Endothelial cell of umbilical vein (primary cell): ENCODE results near the gene CLCN4. TPM values are rescaled to one million over a fixed set of nuclear protein-coding genes. Genes with fewer than 3 reads are reported as not detected.

Experiments
- BruUV-seq: library from RNA; stranded (reverse); fragments of 400-500 nt; replicated peaks from 2 replicates; lab custom pipeline; 2021; lab: Mats Ljungman, UMichigan
- CTCF ChIA-PET: fragments of 300-600, 350-600 bp; sonication (Branson Sonifier 250); formaldehyde crosslinking; loops from one replicate; lab custom pipeline; 2021; ENCODE audit warnings: antibody characterized with exemption, inconsistent platforms; lab: Charles Lee
- POLR2A ChIA-PET: fragments of 300-600, 350-600 bp; sonication (Branson Sonifier 250); formaldehyde crosslinking; loops from one replicate; lab custom pipeline; 2021; ENCODE audit warnings: antibody characterized with exemption, inconsistent platforms; lab: Charles Lee
- DNase-seq: peaks from one replicate; pipeline ENCODE4 v3.0.0-alpha.2; 2011; ENCODE audit warnings: low read depth, low spot score
- FAIRE-seq: peaks from 2 replicates; lab custom pipeline; 2011; peaks lifted over from hg19 to GRCh38; lab: Jason Lieb, UNC
- H2AFZ ChIP-seq: 2 replicates; pipeline ENCODE4 v1.6.0; 2012; ENCODE audit warnings: low read depth, low read length, control low read depth, inconsistent platforms
- H3K27ac ChIP-seq: 2 replicates; pipeline ENCODE4 v1.5.1; 2011; ENCODE audit warnings: low read depth, mild to moderate bottlenecking, control low read depth, low read length, moderate library complexity; ENCODE audit not compliant: insufficient read depth
- H3K27me3 ChIP-seq, 2 experiments: 2 replicates each; pipeline versions ENCODE4 v1.6.0 to v1.6.1; 2011; ENCODE audit warnings: low read length in 2 of 2, mixed read lengths in 1 of 2; ENCODE audit not compliant: control insufficient read depth in 2 of 2, insufficient read depth in 2 of 2
- H3K36me3 ChIP-seq, 2 experiments: 2 replicates in 1 of 2; 3 replicates in 1 of 2; pipeline ENCODE4 v1.5.1; 2011; ENCODE audit warnings: low read length in 2 of 2, mild to moderate bottlenecking in 1 of 2, moderate library complexity in 1 of 2; ENCODE audit not compliant: control insufficient read depth in 2 of 2, insufficient read depth in 2 of 2; ENCODE audit errors: extremely low read depth in 1 of 2
- H3K4me1 ChIP-seq: 3 replicates; pipeline ENCODE4 v1.5.1; 2011; ENCODE audit warnings: mild to moderate bottlenecking, low read length; ENCODE audit not compliant: control insufficient read depth, insufficient read depth; ENCODE audit errors: extremely low read depth
- H3K4me2 ChIP-seq: 2 replicates; pipeline ENCODE4 v1.6.1; 2011; ENCODE audit warnings: low read length, control low read depth, mixed read lengths; ENCODE audit not compliant: insufficient read depth
- H3K4me3 ChIP-seq, 3 experiments: fragments of 200-600 bp in 1 of 3; sonication (generic), shearing (Covaris generic) in 1 of 3; replicated peaks in 1 of 3; 2 replicates each; pipeline ENCODE4 v1.5.1; 2011 to 2016; ENCODE audit warnings: control low read depth in 3 of 3, low read length in 3 of 3, mild to moderate bottlenecking in 2 of 3, inconsistent platforms in 1 of 3, low read depth in 1 of 3, moderate library complexity in 1 of 3; ENCODE audit not compliant: insufficient read depth in 1 of 3
- H3K79me2 ChIP-seq: 2 replicates; pipeline ENCODE4 v1.6.0; 2012; ENCODE audit warnings: low read length, inconsistent platforms; ENCODE audit not compliant: control insufficient read depth, insufficient read depth
- H3K9ac ChIP-seq: replicated peaks from 2 replicates; pipeline ENCODE3; 2011; ENCODE audit warnings: low read length, control low read depth; ENCODE audit not compliant: insufficient read depth; ENCODE audit errors: extremely low read depth
- H3K9me1 ChIP-seq: replicated peaks from 3 replicates; pipeline ENCODE4 v1.6.0; 2011; ENCODE audit warnings: mild to moderate bottlenecking, low read length; ENCODE audit not compliant: control insufficient read depth, insufficient read depth; ENCODE audit errors: extremely low read depth
- H3K9me3 ChIP-seq: replicated peaks from 2 replicates; pipeline ENCODE4 v1.5.1; 2012; ENCODE audit warnings: low read length, inconsistent platforms; ENCODE audit not compliant: control insufficient read depth, insufficient read depth
- H4K20me1 ChIP-seq: replicated peaks from 2 replicates; pipeline ENCODE3; 2011; ENCODE audit warnings: mild to moderate bottlenecking, low read length; ENCODE audit not compliant: control insufficient read depth, insufficient read depth; ENCODE audit errors: extremely low read depth
- EZH2 ChIP-seq: IDR thresholded peaks from 2 replicates; pipeline ENCODE4 v1.6.1; 2012; ENCODE audit warnings: borderline replicate concordance, low read depth, mild to moderate bottlenecking, moderate library complexity, low read length, inconsistent platforms; ENCODE audit not compliant: severe bottlenecking
- FOS ChIP-seq: IDR thresholded peaks from 2 replicates; pipeline ENCODE4 v1.6.1; 2011; ENCODE audit warnings: mild to moderate bottlenecking, low read length, moderate library complexity, borderline replicate concordance; ENCODE audit not compliant: insufficient read depth
- GATA2 ChIP-seq: IDR thresholded peaks from 2 replicates; pipeline ENCODE4 v1.7.0; 2011; ENCODE audit warnings: low read depth, mild to moderate bottlenecking, moderate library complexity, mixed read lengths, low read length; ENCODE audit not compliant: insufficient read length, insufficient read depth
- JUN ChIP-seq: IDR thresholded peaks from 2 replicates; pipeline ENCODE4 v1.6.1; 2011; ENCODE audit warnings: borderline replicate concordance, low read depth; ENCODE audit not compliant: insufficient read length, insufficient read depth
- MYC ChIP-seq: IDR thresholded peaks from one replicate; pipeline ENCODE4 v1.6.1; 2011; ENCODE audit warnings: mild to moderate bottlenecking, low read depth, low read length
- POLR2A ChIP-seq: IDR thresholded peaks from 2 replicates; pipeline ENCODE4 v1.6.1; 2012; ENCODE audit warnings: low read depth, mild to moderate bottlenecking, control low read depth, low read length
- POLR2AphosphoS5 ChIP-seq: IDR thresholded peaks from 2 replicates; pipeline ENCODE4 v1.6.1; 2012; ENCODE audit warnings: low read depth, mild to moderate bottlenecking, control low read depth, low read length, moderate library complexity; ENCODE audit not compliant: insufficient read depth
- dilution Hi-C: fragments of 300-500 bp; cut with MboI; formaldehyde crosslinking; loops from one replicate; pipeline ENCODE4 v1.15.0; 2019; ENCODE audit warnings: low sequenced_read_pairs; ENCODE audit not compliant: extremely low pct_ligation_motif_present
- intact Hi-C: fragments of 100-400 bp; cut with micrococcal nuclease; formaldehyde crosslinking; loops from one replicate; pipeline ENCODE4 v1.10.0; 2022
- polyA plus RNA-seq, 4 experiments: library from polyadenylated mRNA; depleted of rRNA in 3 of 4; stranded (reverse) in 3 of 4; unstranded in 1 of 4; fragments of >200 nt; gene quantifications; 2 replicates each; pipeline versions ENCODE4 v1.2.1 to v1.2.3, GENCODE V29; 2011 to 2012; ENCODE audit warnings: missing spikeins in 1 of 4
- total RNA-seq: library from RNA; stranded (reverse); gene quantifications from 2 replicates; pipeline ENCODE4 v1.2.3, GENCODE V29; 2021
- TF ChIP-seq, protein P1 (sequence below), 2 donors: IDR thresholded peaks; 1 replicate in 1 of 2; 2 replicates in 1 of 2; pipeline ENCODE4 v1.5.1; 2011; ENCODE audit warnings: low read length in 2 of 2, mild to moderate bottlenecking in 2 of 2, moderate library complexity in 2 of 2, control low read depth in 1 of 2, inconsistent platforms in 1 of 2, low read depth in 1 of 2; ENCODE audit not compliant: insufficient read depth in 1 of 2; ENCODE audit errors: extremely low read depth in 1 of 2
- TF ChIP-seq, protein P2 (sequence below): IDR thresholded peaks from 2 replicates; pipeline ENCODE4 v1.6.1; 2011; ENCODE audit not compliant: insufficient read depth, insufficient read length

Gene CLCN4
- total and polyA plus RNA-seq, 2 donors (not counting 3 experiments of a cell fraction or from before 2014, with no cell fraction given): 7.6 to 19.8 TPM

DNA sequence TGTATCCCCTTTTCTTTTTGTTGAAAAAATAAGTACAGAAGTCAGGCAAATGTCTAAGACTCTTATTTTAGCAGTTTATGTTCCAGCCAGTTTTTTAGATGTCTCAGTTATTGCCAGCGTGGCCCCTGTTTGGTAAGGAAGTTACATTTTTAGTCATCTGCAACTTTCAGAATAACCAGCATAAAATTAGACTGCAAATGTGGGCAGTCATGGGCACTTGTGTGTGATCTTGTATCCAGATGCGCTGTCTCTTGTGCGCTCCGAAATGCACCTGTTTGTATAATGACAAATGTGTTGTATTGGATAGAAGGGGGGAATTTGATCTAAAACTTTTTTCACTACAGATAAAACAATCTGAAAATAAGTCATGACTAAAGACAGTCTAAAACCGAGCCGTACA lies 44.3 kb upstream of the CLCN4 start:
- ChIA-PET CTCF (interaction anchor here (1.7 kb wide), 1 partner anchor 230 kb away, joined by 4 read pairs; no protein-coding TSS in a partner anchor), POLR2A (no interaction called here)
- peaks cover 0 to 9% of the 10 kb centered on the region in 2 experiments for H3K36me3 ChIP-seq
- no TSS peak for BruUV-seq
- dilution Hi-C loops (no loop called here), intact Hi-C loops (no loop called here)
- no peak for FAIRE-seq
- H3K9me3 ChIP-seq: no peaks in the 10 kb centered on the region
- no peaks in the 10 kb centered on the region for H3K27me3 ChIP-seq
- H3K4me3 ChIP-seq: no peak overlapping the region
- TF ChIP-seq, protein P1, sequence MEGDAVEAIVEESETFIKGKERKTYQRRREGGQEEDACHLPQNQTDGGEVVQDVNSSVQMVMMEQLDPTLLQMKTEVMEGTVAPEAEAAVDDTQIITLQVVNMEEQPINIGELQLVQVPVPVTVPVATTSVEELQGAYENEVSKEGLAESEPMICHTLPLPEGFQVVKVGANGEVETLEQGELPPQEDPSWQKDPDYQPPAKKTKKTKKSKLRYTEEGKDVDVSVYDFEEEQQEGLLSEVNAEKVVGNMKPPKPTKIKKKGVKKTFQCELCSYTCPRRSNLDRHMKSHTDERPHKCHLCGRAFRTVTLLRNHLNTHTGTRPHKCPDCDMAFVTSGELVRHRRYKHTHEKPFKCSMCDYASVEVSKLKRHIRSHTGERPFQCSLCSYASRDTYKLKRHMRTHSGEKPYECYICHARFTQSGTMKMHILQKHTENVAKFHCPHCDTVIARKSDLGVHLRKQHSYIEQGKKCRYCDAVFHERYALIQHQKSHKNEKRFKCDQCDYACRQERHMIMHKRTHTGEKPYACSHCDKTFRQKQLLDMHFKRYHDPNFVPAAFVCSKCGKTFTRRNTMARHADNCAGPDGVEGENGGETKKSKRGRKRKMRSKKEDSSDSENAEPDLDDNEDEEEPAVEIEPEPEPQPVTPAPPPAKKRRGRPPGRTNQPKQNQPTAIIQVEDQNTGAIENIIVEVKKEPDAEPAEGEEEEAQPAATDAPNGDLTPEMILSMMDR (IDR thresholded peaks at IDR 0.05; ENCODE audit: extremely low read depth in 1 of 2, insufficient read depth in 1 of 2, low read depth in 1 of 2, low read length in 2 of 2): no peak
- H4K20me1 ChIP-seq: no peaks in the 10 kb centered on the region
- peaks cover 1% of the 10 kb centered on the region for H3K79me2 ChIP-seq
- H3K9me1 ChIP-seq: no peaks in the 10 kb centered on the region
- H3K27ac ChIP-seq: no peak overlapping the region
- no peak for DNase-seq
- no peak overlapping the region for H2AFZ ChIP-seq
- H3K4me1 ChIP-seq: peaks cover 15% of the 10 kb centered on the region
- H3K4me2 ChIP-seq: no peak overlapping the region
- H3K9ac ChIP-seq: no peak overlapping the region

DNA sequence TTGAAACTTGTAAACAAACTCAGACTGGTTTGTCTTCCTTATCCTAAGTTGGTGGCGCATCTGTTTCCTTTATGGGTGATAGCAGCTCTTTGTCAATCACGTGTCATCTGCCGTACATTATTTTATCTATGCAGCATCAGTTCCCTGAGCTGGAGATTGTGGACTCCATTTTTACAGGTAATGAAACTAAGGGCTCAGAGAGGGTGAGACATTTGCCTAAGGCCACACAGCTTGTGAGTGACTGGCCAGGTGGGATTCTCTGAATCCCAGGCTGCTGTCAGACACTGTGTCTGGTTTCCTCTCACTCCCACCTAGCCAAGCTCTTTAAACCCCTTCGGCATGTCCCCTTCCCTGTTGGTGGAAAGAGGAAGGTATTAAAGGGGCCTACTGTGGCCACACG lies 41.7 kb upstream of the CLCN4 start:
- H2AFZ ChIP-seq: no peak overlapping the region
- no peak overlapping the region for H3K4me3 ChIP-seq
- H3K4me1 ChIP-seq: peaks cover 15% of the 10 kb centered on the region
- H3K36me3 ChIP-seq: peaks cover 10 to 11% of the 10 kb centered on the region in 2 experiments
- TF ChIP-seq, protein P1 (IDR thresholded peaks at IDR 0.05; ENCODE audit: extremely low read depth in 1 of 2, insufficient read depth in 1 of 2, low read depth in 1 of 2, low read length in 2 of 2): no peak
- TF ChIP-seq EZH2 (no peak), MYC (no peak), FOS (no peak), POLR2A (no peak), POLR2AphosphoS5 (no peak), GATA2 (no peak), JUN (no peak)
- TF ChIP-seq, protein P2, sequence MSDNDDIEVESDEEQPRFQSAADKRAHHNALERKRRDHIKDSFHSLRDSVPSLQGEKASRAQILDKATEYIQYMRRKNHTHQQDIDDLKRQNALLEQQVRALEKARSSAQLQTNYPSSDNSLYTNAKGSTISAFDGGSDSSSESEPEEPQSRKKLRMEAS: no peak
- intact Hi-C loops (no loop called here), dilution Hi-C loops (no loop called here)
- no peaks in the 10 kb centered on the region for H3K27me3 ChIP-seq
- POLR2A ChIA-PET: no interaction called here
- no peak overlapping the region for H3K27ac ChIP-seq
- DNase-seq: no peak
- H4K20me1 ChIP-seq: no peaks in the 10 kb centered on the region
- BruUV-seq: no TSS peak
- H3K9me3 ChIP-seq: no peaks in the 10 kb centered on the region
- H3K9me1 ChIP-seq: no peaks in the 10 kb centered on the region
- CTCF ChIA-PET: no interaction called here
- H3K79me2 ChIP-seq: peaks cover 1% of the 10 kb centered on the region
- no peak overlapping the region for H3K9ac ChIP-seq
- FAIRE-seq: peak; percentile 63
- no peak overlapping the region for H3K4me2 ChIP-seq
